ENCODE measurements around the gene TSPAN4.

DNA sequence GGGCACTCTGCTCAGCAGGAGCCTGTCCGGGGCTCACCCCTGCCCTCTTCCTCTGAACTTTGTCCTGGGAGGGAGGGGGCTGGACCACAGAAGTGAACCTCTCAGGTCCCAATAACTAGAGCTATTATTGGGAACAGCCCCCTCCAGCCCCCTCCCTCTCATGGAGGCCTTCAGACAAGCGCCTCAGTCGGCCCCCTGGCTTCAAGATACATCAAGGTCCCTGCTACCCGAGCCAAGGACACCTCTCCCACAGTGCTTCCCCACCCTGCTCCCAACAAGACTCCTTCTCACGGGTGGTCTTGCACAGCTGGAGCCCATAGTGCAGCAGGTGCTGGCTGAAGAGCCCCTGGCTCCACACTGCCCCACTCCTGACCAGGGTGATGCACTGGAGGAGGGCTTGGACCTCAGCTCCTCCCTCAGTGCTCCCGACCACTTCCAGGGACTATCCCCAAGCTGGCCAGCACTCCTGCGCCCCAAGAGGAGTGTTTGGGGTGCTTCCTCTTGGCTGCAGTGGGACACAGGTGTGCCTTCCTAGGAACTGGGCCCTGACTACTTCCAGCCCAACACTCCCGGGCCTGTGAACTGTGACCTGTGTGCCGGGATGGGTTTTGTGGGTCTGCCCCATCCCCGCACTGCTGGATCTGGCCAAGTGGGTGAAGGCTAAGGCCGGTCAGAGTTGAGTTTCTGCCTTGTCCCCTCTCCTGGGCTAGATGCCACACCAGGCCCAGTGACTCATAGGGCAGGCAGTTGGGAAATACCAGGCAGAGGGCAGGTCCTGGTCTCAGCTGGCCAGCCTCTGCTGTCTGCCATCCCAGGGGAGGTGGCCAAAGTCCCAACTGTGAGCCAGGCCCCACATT is 21.8 kb upstream of the TSPAN4 start:
- TF ChIP-seq POLR2A (IDR thresholded peaks at IDR 0.05) (no peak), CTCF (IDR thresholded peaks at IDR 0.05) (no peak), POLR2AphosphoS5 (IDR thresholded peaks at IDR 0.05) (no peak)
